ENCODE results near the gene PEF1. TPM values are rescaled to one million over a fixed set of nuclear protein-coding genes. Genes with fewer than 3 reads are reported as not detected.

The PEF1 gene
- total RNA-seq, 1 experiment from 2014 or later: 33.7 TPM

GRCh38 chr1:31585736-31586365 is 58.8 kb downstream of the PEF1 start:
- no peaks in the 10 kb centered on the region for H3K9me3 Mint-ChIP-seq
- TF ChIP-seq ZNF281 (CRISPR knock-in tag; IDR thresholded peaks at IDR 0.05) (no peak), ZNF423 (CRISPR knock-in tag; IDR thresholded peaks at IDR 0.05) (no peak), ATF1 (CRISPR knock-in tag; IDR thresholded peaks at IDR 0.05) (no peak), NFATC4 (CRISPR knock-in tag; IDR thresholded peaks at IDR 0.05) (no peak)
- no peaks in the 10 kb centered on the region for H3K36me3 Mint-ChIP-seq
- H3K27ac Mint-ChIP-seq: no peak overlapping the region
- no peak for ATAC-seq
- ChIA-PET CTCF (interaction anchor here (0.6 to 1.3 kb wide), 4 partner anchors 32 to 203 kb away, joined by 3 to 9 read pairs (median 4); no protein-coding TSS in a partner anchor), POLR2A (no interaction called here)
- H3K4me1 Mint-ChIP-seq: peaks cover 34% of the 10 kb centered on the region
- no peak overlapping the region for H3K4me3 Mint-ChIP-seq
- DNase-seq (ENCODE audit: low spot score): no peak
- H3K27me3 Mint-ChIP-seq (ENCODE audit: low read depth): peaks cover 19% of the 10 kb centered on the region

GRCh38 chr1:31584869-31585735 is 59.6 kb downstream of the PEF1 start:
- no peak for TF ChIP-seq STAT6 (CRISPR knock-in tag; conservative IDR thresholded peaks at IDR 0.05; ENCODE audit: low read depth)
- POLR2A ChIA-PET: no interaction called here
- no peaks in the 10 kb centered on the region for H3K9me3 Mint-ChIP-seq
- no peak overlapping the region for H3K27ac Mint-ChIP-seq
- ATAC-seq (no peak), DNase-seq (ENCODE audit: low spot score) (no peak)
- no peaks in the 10 kb centered on the region for H3K36me3 Mint-ChIP-seq
- H3K27me3 Mint-ChIP-seq (ENCODE audit: low read depth): peaks cover 16% of the 10 kb centered on the region
- CTCF ChIA-PET: interaction anchor here (0.8 to 1.5 kb wide), 2 partner anchors 36 to 77 kb away, joined by 3 to 4 read pairs; no protein-coding TSS in a partner anchor
- H3K4me3 Mint-ChIP-seq: no peak overlapping the region
- peaks cover 37% of the 10 kb centered on the region for H3K4me1 Mint-ChIP-seq

GRCh38 chr1:31583995-31584868 is 60.4 kb downstream of the PEF1 start:
- peaks cover 8% of the 10 kb centered on the region for H3K27me3 Mint-ChIP-seq (ENCODE audit: low read depth)
- no peak for DNase-seq (ENCODE audit: low spot score)
- H3K4me3 Mint-ChIP-seq: no peak overlapping the region
- TF ChIP-seq NR2C2 (CRISPR knock-in tag; IDR thresholded peaks at IDR 0.05) (no peak), JUN (CRISPR knock-in tag; IDR thresholded peaks at IDR 0.05) (no peak), ZNF232 (CRISPR knock-in tag; IDR thresholded peaks at IDR 0.05) (no peak), ARID4B (CRISPR knock-in tag; IDR thresholded peaks at IDR 0.05; ENCODE audit: borderline replicate concordance) (no peak), ELF4 (CRISPR knock-in tag; IDR thresholded peaks at IDR 0.05; ENCODE audit: low read depth) (no peak), IRF1 (CRISPR knock-in tag; IDR thresholded peaks at IDR 0.05) (no peak)
- peaks cover 35% of the 10 kb centered on the region for H3K4me1 Mint-ChIP-seq
- no peak overlapping the region for H3K27ac Mint-ChIP-seq
- H3K9me3 Mint-ChIP-seq: no peaks in the 10 kb centered on the region
- no peak for ATAC-seq
- CTCF ChIA-PET: interaction anchor here (1.5 kb wide), 1 partner anchor 35 kb away, joined by 4 read pairs; no protein-coding TSS in a partner anchor
- POLR2A ChIA-PET: no interaction called here
- no peaks in the 10 kb centered on the region for H3K36me3 Mint-ChIP-seq

Data from WTC11 (cell line).